ENCODE data around the gene INSYN2A.

Gene INSYN2A

DNA sequence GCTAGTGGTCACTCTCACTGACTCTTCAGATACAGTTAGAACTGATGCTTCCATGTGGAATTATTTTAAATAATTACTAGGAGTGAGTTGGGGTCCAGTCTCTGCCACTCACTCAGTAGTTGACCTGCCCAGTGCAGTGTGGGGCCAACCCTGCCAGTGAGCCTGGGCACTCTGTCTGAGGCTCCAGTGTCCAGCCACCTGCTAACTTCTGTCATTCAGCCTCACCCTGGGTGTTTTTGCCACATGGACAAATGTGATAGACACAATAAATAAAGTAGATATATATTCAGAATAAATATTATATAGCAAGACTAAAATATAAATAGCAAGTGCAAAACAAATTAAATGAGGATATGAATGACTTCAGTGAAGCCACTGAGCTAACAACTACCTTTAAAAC, 7.2 kb downstream of the INSYN2A start:
- DNase-seq (ENCODE audit: extremely low read depth, low read depth), result no peak
- H3K4me3 ChIP-seq (replicated peaks; ENCODE audit: low read depth, low read length), result no peak overlapping the region
- TF ChIP-seq, protein P1, sequence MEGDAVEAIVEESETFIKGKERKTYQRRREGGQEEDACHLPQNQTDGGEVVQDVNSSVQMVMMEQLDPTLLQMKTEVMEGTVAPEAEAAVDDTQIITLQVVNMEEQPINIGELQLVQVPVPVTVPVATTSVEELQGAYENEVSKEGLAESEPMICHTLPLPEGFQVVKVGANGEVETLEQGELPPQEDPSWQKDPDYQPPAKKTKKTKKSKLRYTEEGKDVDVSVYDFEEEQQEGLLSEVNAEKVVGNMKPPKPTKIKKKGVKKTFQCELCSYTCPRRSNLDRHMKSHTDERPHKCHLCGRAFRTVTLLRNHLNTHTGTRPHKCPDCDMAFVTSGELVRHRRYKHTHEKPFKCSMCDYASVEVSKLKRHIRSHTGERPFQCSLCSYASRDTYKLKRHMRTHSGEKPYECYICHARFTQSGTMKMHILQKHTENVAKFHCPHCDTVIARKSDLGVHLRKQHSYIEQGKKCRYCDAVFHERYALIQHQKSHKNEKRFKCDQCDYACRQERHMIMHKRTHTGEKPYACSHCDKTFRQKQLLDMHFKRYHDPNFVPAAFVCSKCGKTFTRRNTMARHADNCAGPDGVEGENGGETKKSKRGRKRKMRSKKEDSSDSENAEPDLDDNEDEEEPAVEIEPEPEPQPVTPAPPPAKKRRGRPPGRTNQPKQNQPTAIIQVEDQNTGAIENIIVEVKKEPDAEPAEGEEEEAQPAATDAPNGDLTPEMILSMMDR (IDR thresholded peaks at IDR 0.05; ENCODE audit: low read depth, low read length, missing control alignments), result no peak

DNA sequence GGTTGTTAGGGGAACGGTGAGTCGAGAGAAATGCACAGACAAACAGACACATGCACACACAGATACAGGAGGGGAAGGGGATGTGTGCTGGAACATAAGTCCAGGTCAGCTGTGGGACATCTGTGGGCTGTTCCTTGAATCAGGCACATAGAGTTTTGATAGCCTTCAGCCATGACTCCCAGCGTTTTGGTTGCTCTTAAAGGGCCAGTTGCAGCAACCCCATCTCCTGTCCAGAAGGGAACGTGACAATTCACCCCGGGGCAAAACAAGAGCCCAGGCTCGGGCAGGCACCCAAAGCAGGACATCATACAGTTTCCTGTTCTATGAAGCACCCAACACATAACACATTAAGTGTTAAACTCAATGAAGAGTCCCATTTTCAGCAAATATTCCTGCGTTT, 9.6 kb downstream of the INSYN2A start:
- H3K4me3 ChIP-seq (replicated peaks; ENCODE audit: low read depth, low read length), result no peak overlapping the region
- no peak for DNase-seq (ENCODE audit: extremely low read depth, low read depth)
- TF ChIP-seq, protein P1 (IDR thresholded peaks at IDR 0.05; ENCODE audit: low read depth, low read length, missing control alignments), result no peak

- DNase-seq (ENCODE audit: extremely low read depth, low read depth), result no peak
- TF ChIP-seq, protein P1 (IDR thresholded peaks at IDR 0.05; ENCODE audit: low read depth, low read length, missing control alignments), result no peak
- no peak overlapping the region for H3K4me3 ChIP-seq (replicated peaks; ENCODE audit: low read depth, low read length)
Observed at GRCh38 chr10:127184582-127184981, 11.8 kb downstream of the INSYN2A start.

DNA sequence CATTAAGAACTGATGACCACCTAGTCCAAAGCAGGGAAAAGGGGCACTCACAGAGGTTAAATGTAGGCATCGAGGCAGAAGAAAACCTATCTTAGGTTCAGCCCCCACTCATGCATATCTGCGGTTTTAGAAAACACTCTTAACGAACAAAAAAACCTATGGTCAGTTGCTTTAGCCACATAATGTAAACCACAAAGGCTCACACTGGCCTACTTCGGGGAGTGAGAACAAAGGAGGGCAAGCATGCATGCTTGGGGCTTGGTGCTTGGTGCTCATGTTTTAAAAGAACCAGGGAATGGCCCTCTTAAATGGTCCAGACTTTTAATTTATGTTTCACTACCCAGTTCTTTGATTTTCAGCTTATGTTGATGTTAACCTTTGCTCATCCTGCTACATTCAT, 14.2 kb downstream of the INSYN2A start:
- TF ChIP-seq, protein P1 (IDR thresholded peaks at IDR 0.05; ENCODE audit: low read depth, low read length, missing control alignments), result no peak
- no peak overlapping the region for H3K4me3 ChIP-seq (replicated peaks; ENCODE audit: low read depth, low read length)
- no peak for DNase-seq (ENCODE audit: extremely low read depth, low read depth)

GRCh38 chr10:127179612-127180250, 16.7 kb downstream of the INSYN2A start:
- no peak for DNase-seq (ENCODE audit: extremely low read depth, low read depth)
- TF ChIP-seq, protein P1 (IDR thresholded peaks at IDR 0.05; ENCODE audit: low read depth, low read length, missing control alignments), result no peak
- no peak overlapping the region for H3K4me3 ChIP-seq (replicated peaks; ENCODE audit: low read depth, low read length)

DNA sequence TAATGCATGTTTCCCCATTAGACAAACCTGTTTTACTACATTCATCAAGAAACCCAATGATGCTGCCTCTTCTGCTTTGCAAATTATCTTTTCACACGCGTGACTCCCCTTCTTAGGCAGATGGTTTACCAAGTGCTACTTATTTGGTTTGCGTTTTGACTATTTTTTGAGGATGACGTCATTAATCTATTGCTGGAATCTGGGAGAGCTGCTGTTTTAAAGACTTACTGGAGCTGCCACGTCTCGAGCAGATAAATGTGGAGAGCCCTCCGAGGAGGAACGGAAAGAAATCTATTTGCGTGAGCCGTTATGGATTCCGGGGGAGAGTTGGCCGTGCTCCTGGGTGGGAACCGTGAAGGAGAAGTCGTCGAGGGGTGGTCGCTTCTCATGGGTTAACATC, 19.7 kb downstream of the INSYN2A start:
- DNase-seq (ENCODE audit: extremely low read depth, low read depth), result no peak
- no peak overlapping the region for H3K4me3 ChIP-seq (replicated peaks; ENCODE audit: low read depth, low read length)
- TF ChIP-seq, protein P1 (IDR thresholded peaks at IDR 0.05; ENCODE audit: low read depth, low read length, missing control alignments), result no peak
